ENCODE data around the gene EPB41L2. TPM values are rescaled to one million over a fixed set of nuclear protein-coding genes. Genes with fewer than 3 reads are reported as not detected.

The EPB41L2 gene
- total and polyA plus RNA-seq, 2 donors from 2014 or later = 19.6 to 111 TPM

DNA sequence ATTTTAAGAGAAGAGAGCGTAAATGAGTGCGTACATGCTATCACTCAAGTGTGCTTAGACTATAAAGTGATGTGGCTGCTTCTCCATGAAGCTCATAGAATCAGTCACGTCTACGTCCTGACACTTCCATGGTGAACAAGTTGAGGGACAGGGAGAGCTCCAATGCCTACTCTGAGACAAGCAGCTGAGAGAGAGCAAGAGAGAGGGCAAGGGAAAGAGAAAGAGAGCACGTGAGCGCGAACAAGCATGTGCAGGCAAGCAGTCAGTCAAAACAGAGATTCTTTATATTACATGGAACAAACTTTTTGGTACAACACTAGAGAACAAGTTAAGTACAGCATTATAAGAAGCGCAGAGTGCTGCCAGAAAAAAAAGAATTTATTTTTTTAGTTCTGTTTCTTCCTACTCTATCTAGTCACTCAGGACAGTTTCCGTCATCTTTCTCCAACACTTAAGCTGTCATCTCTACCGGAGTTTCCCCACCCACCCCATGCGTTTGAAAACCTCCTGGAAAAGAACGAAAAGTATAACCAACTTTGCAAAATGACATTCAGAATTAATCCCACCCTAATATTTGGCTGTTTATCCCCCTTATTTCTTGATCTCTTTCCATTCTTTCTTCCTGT, 61.8 kb downstream of the EPB41L2 start:
- no peaks in the 10 kb centered on the region for H3K9me3 ChIP-seq (ENCODE audit: control insufficient read depth in 2 of 3, insufficient read depth in 1 of 3, low read length in 3 of 3)
- no peaks in the 10 kb centered on the region for H3K36me3 ChIP-seq (ENCODE audit: control insufficient read depth in 2 of 3, insufficient read depth in 3 of 3, low read length in 3 of 3)
- H3K9ac ChIP-seq (ENCODE audit: low read length in 3 of 3) = no peak overlapping the region
- H3K4me1 ChIP-seq (ENCODE audit: control insufficient read depth in 2 of 3, insufficient read depth in 2 of 3, low read depth in 1 of 3, low read length in 3 of 3) = peaks cover 0 to 5% (median 0%) of the 10 kb centered on the region in 3 donors
- no peak overlapping the region for H3K27ac ChIP-seq (ENCODE audit: low read depth in 2 of 2, low read length in 2 of 2)
- no peaks in the 10 kb centered on the region for H3K27me3 ChIP-seq (ENCODE audit: control insufficient read depth, insufficient read depth, low read length)
- TF ChIP-seq, protein P1, sequence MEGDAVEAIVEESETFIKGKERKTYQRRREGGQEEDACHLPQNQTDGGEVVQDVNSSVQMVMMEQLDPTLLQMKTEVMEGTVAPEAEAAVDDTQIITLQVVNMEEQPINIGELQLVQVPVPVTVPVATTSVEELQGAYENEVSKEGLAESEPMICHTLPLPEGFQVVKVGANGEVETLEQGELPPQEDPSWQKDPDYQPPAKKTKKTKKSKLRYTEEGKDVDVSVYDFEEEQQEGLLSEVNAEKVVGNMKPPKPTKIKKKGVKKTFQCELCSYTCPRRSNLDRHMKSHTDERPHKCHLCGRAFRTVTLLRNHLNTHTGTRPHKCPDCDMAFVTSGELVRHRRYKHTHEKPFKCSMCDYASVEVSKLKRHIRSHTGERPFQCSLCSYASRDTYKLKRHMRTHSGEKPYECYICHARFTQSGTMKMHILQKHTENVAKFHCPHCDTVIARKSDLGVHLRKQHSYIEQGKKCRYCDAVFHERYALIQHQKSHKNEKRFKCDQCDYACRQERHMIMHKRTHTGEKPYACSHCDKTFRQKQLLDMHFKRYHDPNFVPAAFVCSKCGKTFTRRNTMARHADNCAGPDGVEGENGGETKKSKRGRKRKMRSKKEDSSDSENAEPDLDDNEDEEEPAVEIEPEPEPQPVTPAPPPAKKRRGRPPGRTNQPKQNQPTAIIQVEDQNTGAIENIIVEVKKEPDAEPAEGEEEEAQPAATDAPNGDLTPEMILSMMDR (IDR thresholded peaks at IDR 0.05; ENCODE audit: borderline replicate concordance, extremely low read depth, insufficient read depth) = no peak
- FAIRE-seq (no peak), DNase-seq (no peak)
- no peak overlapping the region for H3K4me3 ChIP-seq (ENCODE audit: low read length in 3 of 3)
- intact Hi-C loops (cut with DNase I) = no loop called here

DNA sequence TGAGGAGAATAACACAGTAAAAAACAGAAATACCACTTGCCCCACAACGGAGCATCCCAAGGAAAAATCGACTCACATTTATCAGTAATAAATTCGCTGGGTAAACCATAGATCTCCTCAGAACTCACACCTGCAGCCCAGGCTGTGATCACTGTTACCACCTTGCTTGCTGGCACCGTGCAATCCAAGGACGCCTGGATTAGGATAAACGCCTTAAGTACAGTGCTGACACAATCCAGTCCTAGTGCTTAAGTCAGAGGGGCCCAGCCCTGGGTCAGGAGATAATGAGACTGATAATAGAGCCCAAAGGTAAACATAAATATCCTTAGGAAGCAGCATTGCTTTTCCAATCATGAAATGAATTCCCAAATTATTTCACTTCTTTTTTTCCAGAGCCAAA, 62.5 kb downstream of the EPB41L2 start:
- peaks cover 0 to 5% (median 0%) of the 10 kb centered on the region in 3 donors for H3K4me1 ChIP-seq (ENCODE audit: control insufficient read depth in 2 of 3, insufficient read depth in 2 of 3, low read depth in 1 of 3, low read length in 3 of 3)
- FAIRE-seq (no peak), DNase-seq (no peak)
- H3K36me3 ChIP-seq (ENCODE audit: control insufficient read depth in 2 of 3, insufficient read depth in 3 of 3, low read length in 3 of 3) = no peaks in the 10 kb centered on the region
- H3K27ac ChIP-seq (ENCODE audit: low read depth in 2 of 2, low read length in 2 of 2) = no peak overlapping the region
- no peaks in the 10 kb centered on the region for H3K9me3 ChIP-seq (ENCODE audit: control insufficient read depth in 2 of 3, insufficient read depth in 1 of 3, low read length in 3 of 3)
- no peaks in the 10 kb centered on the region for H3K27me3 ChIP-seq (ENCODE audit: control insufficient read depth, insufficient read depth, low read length)
- TF ChIP-seq, protein P1 (IDR thresholded peaks at IDR 0.05; ENCODE audit: borderline replicate concordance, extremely low read depth, insufficient read depth) = no peak
- no peak overlapping the region for H3K9ac ChIP-seq (ENCODE audit: low read length in 3 of 3)
- no peak overlapping the region for H3K4me3 ChIP-seq (ENCODE audit: low read length in 3 of 3)
- intact Hi-C loops (cut with DNase I) = no loop called here

DNA sequence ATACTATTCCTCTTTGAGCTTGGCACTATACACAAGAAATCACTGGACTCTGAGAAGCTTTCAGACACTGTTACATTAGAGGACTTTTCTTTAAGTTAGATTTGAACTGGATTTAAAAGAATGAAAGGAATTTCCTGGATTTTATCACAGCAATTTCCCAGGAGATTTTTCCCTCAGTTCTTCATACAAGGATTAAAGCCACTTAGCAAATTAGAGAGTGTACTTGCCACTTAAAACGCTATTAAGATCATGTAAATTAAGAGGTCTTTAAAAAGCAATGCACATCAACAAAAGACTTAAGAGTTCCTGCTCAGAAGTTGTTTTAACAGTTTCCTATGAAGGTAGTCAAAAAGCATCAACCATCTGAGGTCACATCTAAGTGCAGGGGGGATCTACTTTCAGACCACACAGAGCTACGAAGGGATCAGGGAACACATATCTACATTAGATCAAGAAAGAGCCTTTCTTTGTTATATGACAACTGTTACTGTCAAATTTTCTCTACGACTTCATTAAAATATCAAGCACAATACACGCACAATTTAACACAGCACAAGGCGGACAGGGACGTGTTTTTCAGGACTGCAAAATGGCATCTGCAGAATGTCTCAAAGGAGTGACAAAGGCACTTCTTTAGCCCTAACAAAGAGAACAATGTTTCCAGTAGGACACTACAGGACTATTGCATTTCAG, 65.8 kb downstream of the EPB41L2 start:
- no peak for FAIRE-seq
- Histone ChIP-seq H3K27ac (ENCODE audit: low read depth in 2 of 2, low read length in 2 of 2) (no peak overlapping the region), H3K4me1 (ENCODE audit: control insufficient read depth in 2 of 3, insufficient read depth in 2 of 3, low read depth in 1 of 3, low read length in 3 of 3) (peaks cover 0 to 5% (median 0%) of the 10 kb centered on the region in 3 donors), H3K4me3 (ENCODE audit: low read length in 3 of 3) (no peak overlapping the region), H3K27me3 (ENCODE audit: control insufficient read depth, insufficient read depth, low read length) (no peaks in the 10 kb centered on the region), H3K36me3 (ENCODE audit: control insufficient read depth in 2 of 3, insufficient read depth in 3 of 3, low read length in 3 of 3) (no peaks in the 10 kb centered on the region), H3K9ac (ENCODE audit: low read length in 3 of 3) (no peak overlapping the region), H3K9me3 (ENCODE audit: control insufficient read depth in 2 of 3, insufficient read depth in 1 of 3, low read length in 3 of 3) (no peaks in the 10 kb centered on the region)
- intact Hi-C loops (cut with DNase I) = no loop called here
- DNase-seq = peak in 2 of 5 donors; percentile 53 to 76
- TF ChIP-seq, protein P1 (IDR thresholded peaks at IDR 0.05; ENCODE audit: borderline replicate concordance, extremely low read depth, insufficient read depth) = no peak

Measured in kidney (tissue), 14 donors.